OCI-LY1 (cell line): ENCODE data around the gene TSPAN10.

Source experiments
- CTCF ChIP-seq: fragments of 200-600 bp; sonication (generic), shearing (Covaris generic); IDR thresholded peaks from 2 replicates; pipeline ENCODE4 v1.5.1; 2017; ENCODE audit warnings: mild to moderate bottlenecking, antibody characterized with exemption, low read length, moderate library complexity, mixed read lengths
- EZH2 ChIP-seq: fragments of 200-600 bp; sonication (generic), shearing (Covaris generic); IDR thresholded peaks from 2 replicates; pipeline ENCODE4 v1.8.0; 2017; ENCODE audit warnings: borderline replicate concordance, mixed run types, mild to moderate bottlenecking, antibody characterized with exemption, low read length, moderate library complexity, mixed read lengths

- TF ChIP-seq CTCF (no peak), EZH2 (no peak)
Observed at GRCh38 chr17:81647640-81648012, 10.6 kb downstream of the TSPAN10 start.
